ENCODE data around the gene EFNB1.

Gene EFNB1

GRCh38 chrX:68842781-68843581 is 14.2 kb downstream of the EFNB1 start:
- in situ Hi-C loops (cut with MboI; ENCODE audit: low sequenced_read_pairs) = no loop called here

GRCh38 chrX:68843992-68844391 is 15.2 kb downstream of the EFNB1 start:
- in situ Hi-C loops (cut with MboI; ENCODE audit: low sequenced_read_pairs) = no loop called here

GRCh38 chrX:68844581-68844980 is 15.8 kb downstream of the EFNB1 start:
- in situ Hi-C loops (cut with MboI; ENCODE audit: low sequenced_read_pairs) = no loop called here

GRCh38 chrX:68846536-68846935 is 17.7 kb downstream of the EFNB1 start:
- in situ Hi-C loops (cut with MboI; ENCODE audit: low sequenced_read_pairs) = no loop called here

GRCh38 chrX:68847172-68847571 is 18.4 kb downstream of the EFNB1 start:
- in situ Hi-C loops (cut with MboI; ENCODE audit: low sequenced_read_pairs) = no loop called here

GRCh38 chrX:68848189-68848940 is 19.5 kb downstream of the EFNB1 start:
- in situ Hi-C loops (cut with MboI; ENCODE audit: low sequenced_read_pairs) = no loop called here

GRCh38 chrX:68851082-68851481 is 22.3 kb downstream of the EFNB1 start:
- in situ Hi-C loops (cut with MboI; ENCODE audit: low sequenced_read_pairs) = no loop called here

GRCh38 chrX:68852046-68852445 is 23.2 kb downstream of the EFNB1 start:
- in situ Hi-C loops (cut with MboI; ENCODE audit: low sequenced_read_pairs) = no loop called here

GRCh38 chrX:68853665-68854251 is 24.9 kb downstream of the EFNB1 start:
- in situ Hi-C loops (cut with MboI; ENCODE audit: low sequenced_read_pairs) = no loop called here

GRCh38 chrX:68865300-68865699 is 36.5 kb downstream of the EFNB1 start:
- in situ Hi-C loops (cut with MboI; ENCODE audit: low sequenced_read_pairs) = no loop called here

GRCh38 chrX:68865926-68866325 is 37.1 kb downstream of the EFNB1 start:
- in situ Hi-C loops (cut with MboI; ENCODE audit: low sequenced_read_pairs) = no loop called here

- in situ Hi-C loops (cut with MboI; ENCODE audit: low sequenced_read_pairs) = no loop called here
Measured at GRCh38 chrX:68867458-68868112, 38.8 kb downstream of the EFNB1 start.

- in situ Hi-C loops (cut with MboI; ENCODE audit: low sequenced_read_pairs) = no loop called here
Measured at GRCh38 chrX:68868316-68868715, 39.5 kb downstream of the EFNB1 start.

GRCh38 chrX:68868902-68869800 is 40.3 kb downstream of the EFNB1 start:
- in situ Hi-C loops (cut with MboI; ENCODE audit: low sequenced_read_pairs) = no loop called here

- in situ Hi-C loops (cut with MboI; ENCODE audit: low sequenced_read_pairs) = no loop called here
Measured at GRCh38 chrX:68870357-68870756, 41.5 kb downstream of the EFNB1 start.

GRCh38 chrX:68872171-68872570 is 43.4 kb downstream of the EFNB1 start:
- in situ Hi-C loops (cut with MboI; ENCODE audit: low sequenced_read_pairs) = no loop called here

- in situ Hi-C loops (cut with MboI; ENCODE audit: low sequenced_read_pairs) = no loop called here
Measured at GRCh38 chrX:68874076-68874475, 45.3 kb downstream of the EFNB1 start.

- in situ Hi-C loops (cut with MboI; ENCODE audit: low sequenced_read_pairs) = no loop called here
Measured at GRCh38 chrX:68876731-68877130, 47.9 kb downstream of the EFNB1 start.

GRCh38 chrX:68877606-68878005 is 48.8 kb downstream of the EFNB1 start:
- in situ Hi-C loops (cut with MboI; ENCODE audit: low sequenced_read_pairs) = no loop called here

GRCh38 chrX:68878977-68879645 is 50.3 kb downstream of the EFNB1 start:
- in situ Hi-C loops (cut with MboI; ENCODE audit: low sequenced_read_pairs) = no loop called here

All from hTERT RPE-1 (cell line).